Vagina (tissue), 2 donors: ENCODE results near the gene CAPN2. TPM values are rescaled to one million over a fixed set of nuclear protein-coding genes. Genes with fewer than 3 reads are reported as not detected.

Source experiments
- DNase-seq, 2 donors: peaks; one replicate each; pipeline ENCODE4 v3.0.0-alpha.2; 2017; ENCODE audit errors: extremely low spot score in 2 of 2
- H3K27ac ChIP-seq: fragments of 200-600 bp; sonication (generic); one replicate; pipeline ENCODE4 v1.5.1; 2019
- H3K27me3 ChIP-seq: fragments of 200-600 bp; sonication (generic); one replicate; pipeline ENCODE4 v1.5.1; 2019
- H3K36me3 ChIP-seq, 2 donors: fragments of 200-600 bp; sonication (generic); one replicate each; pipeline ENCODE4 v1.5.1; 2017 to 2019
- H3K4me1 ChIP-seq: fragments of 200-600 bp; sonication (generic); one replicate; pipeline ENCODE4 v1.5.1; 2019
- H3K4me3 ChIP-seq, 2 donors: fragments of 200-600 bp; sonication (generic); 1 replicate in 1 of 2; 2 replicates in 1 of 2; pipeline ENCODE4 v1.5.1; 2016 to 2019
- H3K9me3 ChIP-seq: fragments of 200-600 bp; sonication (generic); one replicate; pipeline ENCODE4 v1.5.1; 2019
- CTCF ChIP-seq, 3 experiments: fragments of 450-650 bp in 2 of 3; fragments of 200-600 bp in 1 of 3; sonication (generic) in 1 of 3; IDR thresholded peaks; one replicate each; pipeline ENCODE4 v1.5.1; 2017 to 2019; ENCODE audit warnings: antibody characterized with exemption in 3 of 3, mild to moderate bottlenecking in 2 of 3, moderate library complexity in 2 of 3
- POLR2A ChIP-seq, 2 donors: fragments of 450-650 bp; IDR thresholded peaks; one replicate each; pipeline ENCODE4 v1.6.1; 2017; ENCODE audit warnings: antibody characterized with exemption in 2 of 2, mild to moderate bottlenecking in 2 of 2, moderate library complexity in 2 of 2
- POLR2AphosphoS5 ChIP-seq, 2 donors: sonication (generic); formaldehyde crosslinking; IDR thresholded peaks; one replicate each; pipeline ENCODE4 v1.9.0; 2017; ENCODE audit warnings: antibody characterized with exemption in 2 of 2, mild to moderate bottlenecking in 2 of 2, low read depth in 1 of 2; ENCODE audit not compliant: insufficient read depth in 1 of 2
- intact Hi-C: fragments of 100-400 bp; cut with DNase I; formaldehyde crosslinking; loops from one replicate; pipeline ENCODE4 v1.15.1; 2023
- total RNA-seq: library from RNA; depleted of rRNA; stranded (reverse); fragments of >200 nt; gene quantifications from one replicate; pipeline ENCODE4 v1.2.3, GENCODE V29; 2016

CAPN2 gene
- total RNA-seq, 1 donor from 2014 or later: 208 TPM

- H3K36me3 ChIP-seq: peaks cover 3 to 58% of the 10 kb centered on the region in 2 donors
- peak in 1 of 2 donors; percentile 84 for DNase-seq
Observed at GRCh38 chr1:223771814-223772770, 59.8 kb downstream of the CAPN2 start.

DNA sequence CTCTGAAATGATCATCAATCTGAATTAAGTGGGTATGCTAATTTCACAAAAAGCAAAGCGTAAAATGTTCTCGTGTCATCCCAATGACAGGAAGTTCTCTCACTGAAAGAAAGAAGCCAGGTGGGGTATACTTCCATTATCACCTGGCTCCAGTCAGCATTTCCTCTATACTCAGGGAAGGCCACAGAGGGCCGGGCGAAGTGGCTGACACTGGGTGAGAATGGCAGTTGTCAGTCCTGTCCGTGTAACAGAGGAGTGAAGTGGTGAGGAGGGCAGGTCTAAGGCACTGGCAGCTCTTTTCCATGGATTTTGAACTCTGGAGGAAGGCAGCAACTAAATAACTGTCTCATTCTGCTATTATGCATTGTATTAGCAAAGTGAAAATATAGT lies 60.4 kb downstream of the CAPN2 start:
- intact Hi-C loops: no loop called here
- peaks cover 3 to 64% of the 10 kb centered on the region in 2 donors for H3K36me3 ChIP-seq
- peak in 1 of 2 donors; percentile 29 for DNase-seq
- no peaks in the 10 kb centered on the region for H3K27me3 ChIP-seq
- TF ChIP-seq POLR2AphosphoS5 (IDR thresholded peaks at IDR 0.05; ENCODE audit: insufficient read depth in 1 of 2, low read depth in 1 of 2): no peak
- TF ChIP-seq CTCF (IDR thresholded peaks at IDR 0.05): no peak
- no peak for TF ChIP-seq POLR2A (IDR thresholded peaks at IDR 0.05)
- H3K9me3 ChIP-seq: no peaks in the 10 kb centered on the region
- H3K27ac ChIP-seq: peak overlapping the region; percentile 84
- H3K4me1 ChIP-seq: peaks cover 29% of the 10 kb centered on the region
- H3K4me3 ChIP-seq: no peak overlapping the region

More at GRCh38 chr1:223771814-223772770, 59.8 kb downstream of the CAPN2 start:
- Histone ChIP-seq H3K9me3 (no peaks in the 10 kb centered on the region), H3K4me3 (no peak overlapping the region), H3K27me3 (no peaks in the 10 kb centered on the region), H3K27ac (peak overlapping the region; percentile 84), H3K4me1 (peaks cover 29% of the 10 kb centered on the region)
- intact Hi-C loops: no loop called here
- TF ChIP-seq CTCF (IDR thresholded peaks at IDR 0.05): no peak
- peak in 1 of 2 donors; percentile 57 for TF ChIP-seq POLR2AphosphoS5 (IDR thresholded peaks at IDR 0.05; ENCODE audit: insufficient read depth in 1 of 2, low read depth in 1 of 2)
- no peak for TF ChIP-seq POLR2A (IDR thresholded peaks at IDR 0.05)

- H3K9me3 ChIP-seq: no peaks in the 10 kb centered on the region
- intact Hi-C loops: no loop called here
- H3K4me3 ChIP-seq: no peak overlapping the region
- no peak for TF ChIP-seq CTCF (IDR thresholded peaks at IDR 0.05)
- TF ChIP-seq POLR2AphosphoS5 (IDR thresholded peaks at IDR 0.05; ENCODE audit: insufficient read depth in 1 of 2, low read depth in 1 of 2): no peak
- TF ChIP-seq POLR2A (IDR thresholded peaks at IDR 0.05): no peak
- no peak overlapping the region for H3K27ac ChIP-seq
- H3K27me3 ChIP-seq: no peaks in the 10 kb centered on the region
- DNase-seq: peak in 1 of 2 donors; percentile 84
- H3K36me3 ChIP-seq: peaks cover 0 to 78% of the 10 kb centered on the region in 2 donors
- H3K4me1 ChIP-seq: peaks cover 29% of the 10 kb centered on the region
Observed at GRCh38 chr1:223774134-223774814, 61.9 kb downstream of the CAPN2 start.

GRCh38 chr1:223775054-223775453 lies 62.7 kb downstream of the CAPN2 start:
- H3K27me3 ChIP-seq: no peaks in the 10 kb centered on the region
- no peak overlapping the region for H3K27ac ChIP-seq

More at GRCh38 chr1:223775054-223775453, 62.7 kb downstream of the CAPN2 start:
- Histone ChIP-seq H3K9me3 (no peaks in the 10 kb centered on the region), H3K4me3 (no peak overlapping the region), H3K4me1 (peaks cover 29% of the 10 kb centered on the region), H3K36me3 (peaks cover 0 to 79% of the 10 kb centered on the region in 2 donors)
- intact Hi-C loops: no loop called here
- no peak for TF ChIP-seq POLR2A (IDR thresholded peaks at IDR 0.05)
- TF ChIP-seq POLR2AphosphoS5 (IDR thresholded peaks at IDR 0.05; ENCODE audit: insufficient read depth in 1 of 2, low read depth in 1 of 2): no peak
- no peak for TF ChIP-seq CTCF (IDR thresholded peaks at IDR 0.05)
- peak in 1 of 2 donors; percentile 11 for DNase-seq
